LNCAP (cell line): ENCODE data around the gene MYH9.

ENCODE experiments used
- TF ChIP-seq, protein P1 (sequence below): fragments of 450-650 bp; IDR thresholded peaks from 2 replicates; pipeline ENCODE4 v1.5.1; 2017; ENCODE audit warnings: mild to moderate bottlenecking

MYH9 gene

DNA sequence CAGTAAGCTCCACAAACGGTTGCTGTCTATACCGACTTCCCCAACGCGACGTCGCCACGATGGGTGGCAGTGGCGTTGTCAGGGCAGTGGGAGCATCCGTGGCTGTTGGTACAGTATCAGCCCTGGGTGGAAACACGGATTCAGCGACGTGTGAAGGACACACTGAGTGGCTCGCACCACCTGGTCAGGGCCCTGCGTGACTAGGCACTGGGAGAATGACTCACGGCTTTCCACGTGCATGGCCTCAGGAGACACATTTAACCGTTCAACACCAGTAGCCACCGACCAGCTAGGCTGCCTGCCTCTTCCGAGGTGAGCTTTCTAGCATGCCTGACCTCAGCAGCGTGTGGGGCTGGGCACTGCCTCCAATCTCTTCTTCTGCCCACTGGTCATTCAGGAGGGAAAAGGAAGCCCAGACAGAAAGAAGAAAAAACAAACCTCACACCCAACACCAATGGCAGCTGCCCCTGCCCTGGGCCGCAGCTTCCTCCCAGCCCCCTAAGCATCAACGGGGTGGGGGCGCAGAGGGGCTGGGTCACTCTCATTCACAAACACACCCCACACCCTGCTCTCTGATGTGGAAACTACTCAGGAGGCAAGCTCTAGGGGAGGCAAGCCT, 59.0 kb downstream of the MYH9 start:
- TF ChIP-seq, protein P1, sequence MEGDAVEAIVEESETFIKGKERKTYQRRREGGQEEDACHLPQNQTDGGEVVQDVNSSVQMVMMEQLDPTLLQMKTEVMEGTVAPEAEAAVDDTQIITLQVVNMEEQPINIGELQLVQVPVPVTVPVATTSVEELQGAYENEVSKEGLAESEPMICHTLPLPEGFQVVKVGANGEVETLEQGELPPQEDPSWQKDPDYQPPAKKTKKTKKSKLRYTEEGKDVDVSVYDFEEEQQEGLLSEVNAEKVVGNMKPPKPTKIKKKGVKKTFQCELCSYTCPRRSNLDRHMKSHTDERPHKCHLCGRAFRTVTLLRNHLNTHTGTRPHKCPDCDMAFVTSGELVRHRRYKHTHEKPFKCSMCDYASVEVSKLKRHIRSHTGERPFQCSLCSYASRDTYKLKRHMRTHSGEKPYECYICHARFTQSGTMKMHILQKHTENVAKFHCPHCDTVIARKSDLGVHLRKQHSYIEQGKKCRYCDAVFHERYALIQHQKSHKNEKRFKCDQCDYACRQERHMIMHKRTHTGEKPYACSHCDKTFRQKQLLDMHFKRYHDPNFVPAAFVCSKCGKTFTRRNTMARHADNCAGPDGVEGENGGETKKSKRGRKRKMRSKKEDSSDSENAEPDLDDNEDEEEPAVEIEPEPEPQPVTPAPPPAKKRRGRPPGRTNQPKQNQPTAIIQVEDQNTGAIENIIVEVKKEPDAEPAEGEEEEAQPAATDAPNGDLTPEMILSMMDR: no peak

DNA sequence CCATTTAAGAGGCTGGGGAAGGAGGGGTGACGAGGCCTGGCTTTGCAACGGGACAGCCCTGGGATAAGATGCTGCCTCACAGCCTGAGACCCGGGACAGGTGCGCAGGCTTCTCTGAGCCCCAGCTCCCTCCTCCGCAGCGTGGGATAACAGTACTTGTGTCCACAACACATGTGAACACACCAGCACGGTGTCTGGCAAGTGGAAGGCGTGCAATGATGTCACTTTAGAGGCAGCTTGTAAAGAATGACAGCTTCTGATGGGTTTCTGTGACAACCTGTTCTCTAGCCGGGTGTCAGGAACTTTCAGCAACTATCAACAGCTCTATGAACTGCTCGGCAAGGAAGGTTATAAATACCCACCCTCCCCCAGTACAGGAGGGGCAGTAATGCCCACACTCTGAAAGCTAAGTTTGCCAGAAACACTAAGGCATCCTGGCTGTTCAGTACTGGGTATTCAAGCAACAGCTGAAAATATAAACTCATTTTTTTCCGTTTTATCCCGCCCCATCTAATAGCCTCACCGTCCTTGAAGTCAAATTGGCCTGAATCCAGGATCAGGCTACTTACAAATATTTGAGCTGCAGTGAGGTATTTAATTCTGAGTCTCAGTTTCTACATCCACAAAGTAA, 59.7 kb downstream of the MYH9 start:
- TF ChIP-seq, protein P1: no peak

DNA sequence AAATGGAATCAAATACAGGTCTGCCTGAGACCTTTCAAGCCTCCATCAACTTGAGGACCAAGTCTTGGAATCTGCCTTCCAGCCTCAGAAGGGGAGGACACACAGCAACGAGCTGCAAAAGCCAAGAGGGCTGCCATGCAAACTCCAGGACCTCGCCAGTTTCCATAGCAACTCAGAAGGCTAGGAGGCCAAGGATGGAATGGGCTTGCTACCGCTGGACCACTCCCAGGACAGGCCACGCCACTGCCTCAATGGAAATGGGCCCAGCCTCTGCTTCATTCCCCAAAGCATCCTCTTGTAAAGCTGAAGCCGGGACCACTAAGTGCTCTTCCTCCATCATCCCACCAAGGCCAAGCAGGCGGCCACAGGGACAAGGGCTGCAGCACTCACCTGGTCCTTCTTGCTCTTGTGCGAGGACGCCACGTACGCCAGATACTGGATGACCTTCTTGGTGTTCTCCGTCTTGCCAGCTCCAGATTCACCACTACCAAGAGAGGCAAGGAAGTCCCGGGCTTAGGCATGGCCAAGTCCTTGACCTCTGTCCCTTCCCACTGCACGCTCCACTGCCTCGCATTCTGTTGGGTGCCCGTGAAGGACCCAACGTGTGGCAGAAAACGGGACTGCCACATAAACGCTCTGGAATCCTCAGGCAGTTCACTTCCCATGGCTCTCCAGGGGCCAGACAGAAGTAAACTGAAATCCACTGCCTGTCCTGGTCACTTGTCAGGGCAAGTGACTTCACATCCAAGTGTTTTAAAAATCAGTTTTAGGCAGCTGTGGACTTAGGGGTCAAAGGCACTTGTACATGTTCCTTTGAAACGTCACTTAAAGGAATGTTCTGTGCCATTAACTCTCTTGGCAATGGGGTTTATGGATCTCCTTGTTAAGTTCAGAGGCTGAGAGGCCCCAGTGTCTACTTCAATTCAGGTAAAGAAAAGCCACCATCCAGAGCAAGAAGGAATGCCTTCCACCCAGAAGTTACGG, 61.3 kb downstream of the MYH9 start:
- TF ChIP-seq, protein P1: no peak

DNA sequence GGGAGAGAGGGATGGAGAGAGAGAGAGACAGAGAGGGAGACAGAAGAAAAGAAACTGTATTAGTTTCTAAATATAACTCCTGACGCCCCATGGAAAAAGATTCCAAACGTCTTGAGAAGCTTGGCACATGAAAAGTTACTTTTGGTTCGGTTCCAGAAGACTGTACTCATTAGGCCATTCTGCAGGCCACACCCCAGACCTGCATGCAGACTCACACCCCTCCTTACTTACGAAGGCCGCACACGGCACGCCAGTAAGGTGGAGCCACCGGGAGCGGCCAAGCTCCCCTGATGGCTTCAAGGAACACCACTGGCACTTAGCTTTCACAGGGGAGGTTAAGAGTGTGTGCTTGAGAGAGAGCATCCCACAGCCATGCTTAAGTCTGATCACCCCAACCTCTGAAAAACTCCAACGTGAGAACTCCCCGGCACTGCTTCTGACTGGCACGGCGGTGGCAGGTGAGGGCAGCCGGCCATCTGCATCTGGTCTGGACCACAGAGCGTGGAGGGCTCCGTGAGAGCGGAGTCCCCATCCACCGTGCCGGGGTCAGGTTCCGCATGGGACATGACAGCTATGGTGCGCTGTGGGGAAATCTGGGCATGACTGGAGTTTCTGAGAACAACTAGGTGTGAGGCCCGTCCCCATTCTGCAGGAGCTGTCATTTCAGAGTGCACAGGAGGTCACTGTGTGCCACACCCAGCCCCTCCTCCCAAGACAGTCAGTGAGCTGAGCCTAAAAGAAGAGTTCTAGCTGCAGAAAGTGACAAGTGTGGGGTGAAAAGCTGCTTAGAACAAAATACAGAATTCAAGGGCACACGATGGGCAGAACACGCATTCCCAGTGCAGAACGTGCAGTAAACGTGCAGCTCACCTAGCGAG, 62.4 kb downstream of the MYH9 start:
- TF ChIP-seq, protein P1: no peak

DNA sequence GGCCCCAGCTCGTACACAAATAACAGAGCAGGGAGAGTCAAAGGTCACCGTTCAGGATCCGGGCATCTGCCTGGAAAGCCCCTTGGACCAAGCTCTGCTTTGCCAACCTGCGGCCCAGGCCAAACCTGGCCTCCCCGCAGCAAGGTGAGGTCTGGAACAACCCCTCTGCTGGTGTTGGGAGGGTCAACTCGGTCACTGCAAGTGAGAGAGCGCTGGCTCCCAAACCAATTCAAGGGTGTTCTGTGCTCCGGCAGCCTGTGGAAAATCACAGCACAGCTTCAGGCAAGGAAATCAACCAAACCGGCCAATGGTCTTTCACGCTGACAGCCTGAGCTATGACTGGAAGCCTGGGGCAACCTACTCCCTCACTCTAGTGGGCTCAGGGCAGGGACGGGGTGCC, 63.4 kb downstream of the MYH9 start:
- TF ChIP-seq, protein P1: no peak

DNA sequence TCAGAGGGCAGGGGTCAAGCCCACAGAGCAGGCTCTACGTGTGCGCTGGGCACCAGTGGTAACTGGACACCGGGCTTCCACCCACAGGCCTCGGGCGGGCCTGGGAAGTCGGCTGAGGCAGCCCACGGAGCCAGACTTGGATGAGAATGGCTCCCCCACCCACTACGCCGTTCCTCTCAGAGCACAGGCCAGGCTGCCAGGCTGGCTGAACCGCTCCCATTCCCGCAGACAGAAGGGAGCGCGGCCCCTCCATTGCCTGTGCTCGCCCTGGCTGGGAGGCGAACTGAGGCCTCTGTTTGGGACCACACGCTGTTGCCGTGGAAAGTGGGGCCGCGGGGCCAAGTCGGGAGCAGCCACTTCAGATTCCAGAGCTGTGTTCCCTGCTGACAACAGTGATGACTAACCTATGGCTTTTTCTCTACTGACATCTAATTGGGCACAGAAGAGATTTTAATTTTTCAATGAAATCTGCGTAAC, 63.9 kb downstream of the MYH9 start:
- TF ChIP-seq, protein P1: no peak
